Body of pancreas (tissue), 4 donors: ENCODE results near the gene MKNK1.

ENCODE experiments used
- POLR2A ChIP-seq, 3 donors: fragments of 450-650 bp; IDR thresholded peaks; one replicate each; pipeline ENCODE4 v1.6.1; 2016; ENCODE audit warnings: antibody characterized with exemption in 3 of 3, mild to moderate bottlenecking in 2 of 3
- TF ChIP-seq, protein P1 (sequence below), 7 experiments: fragments of 450-650 bp in 4 of 7; fragments of 200-600 bp in 3 of 7; sonication (generic) in 3 of 7; IDR thresholded peaks; one replicate each; pipeline ENCODE4 v1.5.1; 2016 to 2019; ENCODE audit warnings: antibody characterized with exemption in 7 of 7

- TF ChIP-seq, protein P1, sequence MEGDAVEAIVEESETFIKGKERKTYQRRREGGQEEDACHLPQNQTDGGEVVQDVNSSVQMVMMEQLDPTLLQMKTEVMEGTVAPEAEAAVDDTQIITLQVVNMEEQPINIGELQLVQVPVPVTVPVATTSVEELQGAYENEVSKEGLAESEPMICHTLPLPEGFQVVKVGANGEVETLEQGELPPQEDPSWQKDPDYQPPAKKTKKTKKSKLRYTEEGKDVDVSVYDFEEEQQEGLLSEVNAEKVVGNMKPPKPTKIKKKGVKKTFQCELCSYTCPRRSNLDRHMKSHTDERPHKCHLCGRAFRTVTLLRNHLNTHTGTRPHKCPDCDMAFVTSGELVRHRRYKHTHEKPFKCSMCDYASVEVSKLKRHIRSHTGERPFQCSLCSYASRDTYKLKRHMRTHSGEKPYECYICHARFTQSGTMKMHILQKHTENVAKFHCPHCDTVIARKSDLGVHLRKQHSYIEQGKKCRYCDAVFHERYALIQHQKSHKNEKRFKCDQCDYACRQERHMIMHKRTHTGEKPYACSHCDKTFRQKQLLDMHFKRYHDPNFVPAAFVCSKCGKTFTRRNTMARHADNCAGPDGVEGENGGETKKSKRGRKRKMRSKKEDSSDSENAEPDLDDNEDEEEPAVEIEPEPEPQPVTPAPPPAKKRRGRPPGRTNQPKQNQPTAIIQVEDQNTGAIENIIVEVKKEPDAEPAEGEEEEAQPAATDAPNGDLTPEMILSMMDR (IDR thresholded peaks at IDR 0.05): no peak
- no peak for TF ChIP-seq POLR2A (IDR thresholded peaks at IDR 0.05)
Measured at GRCh38 chr1:46603481-46603857, 599 bp downstream of the MKNK1 start.
